Measurements from ENCODE around the gene NAT9.

Gene NAT9

DNA sequence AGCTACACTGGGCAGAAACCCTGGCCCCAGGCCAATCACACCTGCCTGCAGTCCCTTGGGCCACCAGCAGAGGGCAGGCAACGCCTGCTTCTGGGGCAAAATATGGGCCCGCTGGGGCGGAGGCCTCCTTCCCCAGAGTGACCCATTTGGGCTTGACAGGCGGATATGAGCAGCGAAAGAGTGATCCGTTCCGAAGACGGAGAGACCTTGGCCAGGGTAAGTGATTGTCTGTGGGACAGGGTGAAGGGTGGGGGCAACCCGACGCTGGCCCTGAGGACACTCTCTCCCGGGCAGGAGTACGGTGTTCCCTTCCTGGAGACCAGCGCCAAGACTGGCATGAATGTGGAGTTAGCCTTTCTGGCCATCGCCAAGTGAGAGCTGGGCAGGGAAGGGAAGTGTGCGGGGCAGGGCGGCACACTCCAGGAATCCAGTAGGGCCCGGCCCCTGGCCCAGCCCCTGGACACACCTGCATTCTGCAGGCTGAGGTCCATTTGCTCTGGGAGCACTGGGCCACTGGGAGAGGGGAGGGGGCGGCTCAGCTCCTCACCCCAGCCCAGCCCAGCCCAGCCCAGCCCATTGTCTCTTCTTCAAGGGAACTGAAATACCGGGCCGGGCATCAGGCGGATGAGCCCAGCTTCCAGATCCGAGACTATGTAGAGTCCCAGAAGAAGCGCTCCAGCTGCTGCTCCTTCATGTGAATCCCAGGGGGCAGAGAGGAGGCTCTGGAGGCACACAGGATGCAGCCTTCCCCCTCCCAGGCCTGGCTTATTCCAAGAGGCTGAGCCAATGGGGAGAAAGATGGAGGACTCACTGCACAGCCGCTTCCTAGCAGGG, 31.2 kb downstream of the NAT9 start:
- in situ Hi-C loops (cut with HindIII; ENCODE audit: low pct_ligation_motif_present, low sequenced_read_pairs), result no loop called here
- H3K27ac ChIP-seq, result no peak overlapping the region
- H3K36me3 ChIP-seq (replicated peaks), result no peaks in the 10 kb centered on the region
- no peak overlapping the region for H3K4me3 ChIP-seq (ENCODE audit: low read depth, low read length)
- H3K27me3 ChIP-seq (replicated peaks), result no peaks in the 10 kb centered on the region
- DNase-seq, result peak; percentile 66
- TF ChIP-seq, protein P1, sequence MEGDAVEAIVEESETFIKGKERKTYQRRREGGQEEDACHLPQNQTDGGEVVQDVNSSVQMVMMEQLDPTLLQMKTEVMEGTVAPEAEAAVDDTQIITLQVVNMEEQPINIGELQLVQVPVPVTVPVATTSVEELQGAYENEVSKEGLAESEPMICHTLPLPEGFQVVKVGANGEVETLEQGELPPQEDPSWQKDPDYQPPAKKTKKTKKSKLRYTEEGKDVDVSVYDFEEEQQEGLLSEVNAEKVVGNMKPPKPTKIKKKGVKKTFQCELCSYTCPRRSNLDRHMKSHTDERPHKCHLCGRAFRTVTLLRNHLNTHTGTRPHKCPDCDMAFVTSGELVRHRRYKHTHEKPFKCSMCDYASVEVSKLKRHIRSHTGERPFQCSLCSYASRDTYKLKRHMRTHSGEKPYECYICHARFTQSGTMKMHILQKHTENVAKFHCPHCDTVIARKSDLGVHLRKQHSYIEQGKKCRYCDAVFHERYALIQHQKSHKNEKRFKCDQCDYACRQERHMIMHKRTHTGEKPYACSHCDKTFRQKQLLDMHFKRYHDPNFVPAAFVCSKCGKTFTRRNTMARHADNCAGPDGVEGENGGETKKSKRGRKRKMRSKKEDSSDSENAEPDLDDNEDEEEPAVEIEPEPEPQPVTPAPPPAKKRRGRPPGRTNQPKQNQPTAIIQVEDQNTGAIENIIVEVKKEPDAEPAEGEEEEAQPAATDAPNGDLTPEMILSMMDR (IDR thresholded peaks at IDR 0.05; ENCODE audit: low read depth, low read length, missing control alignments), result peak; percentile 100

DNA sequence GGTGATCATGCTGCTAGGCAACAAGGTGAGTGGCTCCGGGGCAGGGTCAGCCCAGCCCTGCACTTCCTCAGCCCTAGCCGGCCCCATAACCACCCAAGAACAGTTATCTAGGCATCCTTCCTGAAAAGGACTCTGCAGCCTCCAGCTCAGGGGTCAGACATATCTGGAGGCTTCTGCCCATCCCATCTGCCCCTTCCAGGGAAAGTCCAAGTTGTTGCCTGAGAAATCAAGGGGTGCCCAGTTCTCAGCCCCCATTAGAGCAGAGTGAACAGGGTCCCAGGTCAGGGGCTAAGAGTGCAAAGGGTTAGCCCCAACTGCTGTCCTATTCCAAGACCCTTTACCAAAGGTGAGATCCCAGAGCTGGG, 31.8 kb downstream of the NAT9 start:
- no peak for DNase-seq
- H3K27ac ChIP-seq, result no peak overlapping the region
- TF ChIP-seq, protein P1 (IDR thresholded peaks at IDR 0.05; ENCODE audit: low read depth, low read length, missing control alignments), result no peak
- no peak overlapping the region for H3K4me3 ChIP-seq (ENCODE audit: low read depth, low read length)
- no peaks in the 10 kb centered on the region for H3K27me3 ChIP-seq (replicated peaks)
- no peaks in the 10 kb centered on the region for H3K36me3 ChIP-seq (replicated peaks)
- in situ Hi-C loops (cut with HindIII; ENCODE audit: low pct_ligation_motif_present, low sequenced_read_pairs), result no loop called here

DNA sequence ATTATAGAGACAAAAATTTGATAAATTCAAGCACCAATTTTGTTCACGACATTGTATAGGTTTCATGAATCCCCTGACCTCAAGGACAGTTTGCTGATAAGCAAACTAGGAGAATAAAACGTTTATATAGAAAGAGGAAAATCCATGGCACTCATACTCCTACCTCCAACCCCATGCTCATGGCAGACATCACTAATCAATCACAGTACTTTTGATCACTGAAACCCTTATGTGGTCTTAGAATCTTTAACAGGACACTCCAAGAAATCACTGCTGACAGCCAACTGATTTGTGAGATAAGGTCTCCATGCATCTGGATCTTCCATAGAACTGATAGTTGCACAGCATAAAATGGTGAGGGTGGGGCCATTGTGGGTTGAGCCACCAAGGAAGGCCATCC, 32.4 kb downstream of the NAT9 start:
- Histone ChIP-seq H3K27me3 (replicated peaks) (no peaks in the 10 kb centered on the region), H3K36me3 (replicated peaks) (no peaks in the 10 kb centered on the region), H3K27ac (no peak overlapping the region), H3K4me3 (ENCODE audit: low read depth, low read length) (no peak overlapping the region)
- no peak for DNase-seq
- in situ Hi-C loops (cut with HindIII; ENCODE audit: low pct_ligation_motif_present, low sequenced_read_pairs), result no loop called here
- TF ChIP-seq, protein P1 (IDR thresholded peaks at IDR 0.05; ENCODE audit: low read depth, low read length, missing control alignments), result no peak

DNA sequence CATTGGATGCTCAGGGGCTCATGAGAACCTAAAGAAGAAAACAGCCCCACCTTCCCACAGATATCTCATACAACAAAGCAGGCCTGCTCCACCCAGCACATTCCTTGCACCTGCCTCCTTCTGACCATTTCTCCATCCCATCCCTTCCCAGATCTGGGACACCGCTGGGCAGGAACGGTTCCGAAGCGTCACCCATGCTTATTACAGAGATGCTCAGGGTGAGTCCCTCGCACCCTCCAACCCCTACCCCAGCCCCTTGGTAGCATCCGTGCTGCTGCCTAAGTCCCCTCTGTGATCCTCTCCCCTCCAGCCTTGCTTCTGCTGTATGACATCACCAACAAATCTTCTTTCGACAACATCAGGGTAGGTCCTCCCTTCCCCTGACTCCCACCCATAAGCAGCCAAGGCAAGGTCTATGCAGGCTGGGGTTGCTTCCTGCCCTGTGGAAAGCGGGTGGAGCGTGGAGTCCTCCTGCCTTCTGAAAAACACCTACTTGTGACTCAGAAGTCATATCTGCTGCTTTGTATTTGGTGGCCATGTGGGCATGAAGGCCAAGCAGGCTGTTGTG, 33.1 kb downstream of the NAT9 start:
- H3K4me3 ChIP-seq (ENCODE audit: low read depth, low read length), result no peak overlapping the region
- no peak overlapping the region for H3K27ac ChIP-seq
- DNase-seq, result no peak
- in situ Hi-C loops (cut with HindIII; ENCODE audit: low pct_ligation_motif_present, low sequenced_read_pairs), result no loop called here
- TF ChIP-seq, protein P1 (IDR thresholded peaks at IDR 0.05; ENCODE audit: low read depth, low read length, missing control alignments), result no peak
- peaks cover under 1% of the 10 kb centered on the region for H3K27me3 ChIP-seq (replicated peaks)
- no peaks in the 10 kb centered on the region for H3K36me3 ChIP-seq (replicated peaks)

DNA sequence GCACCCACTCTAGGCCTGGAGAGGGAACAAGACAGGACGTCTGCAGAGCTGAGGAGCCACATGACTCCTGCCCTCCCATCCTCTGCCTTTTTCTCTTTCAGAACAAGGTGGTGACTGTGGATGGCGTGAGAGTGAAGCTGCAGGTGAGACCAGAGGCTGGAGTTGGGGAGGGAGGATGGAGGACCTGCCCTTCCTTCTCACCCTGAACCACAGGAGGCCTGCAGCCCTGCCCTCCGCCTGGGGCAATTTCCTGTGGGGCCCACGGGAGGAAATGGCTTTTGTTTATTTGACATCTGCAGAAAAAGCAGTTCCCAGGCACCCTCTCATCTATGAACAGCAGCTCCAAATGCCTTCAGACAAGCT, 34.0 kb downstream of the NAT9 start:
- DNase-seq, result no peak
- H3K4me3 ChIP-seq (ENCODE audit: low read depth, low read length), result no peak overlapping the region

More for the DNA sequence above, 34.0 kb downstream of the NAT9 start:
- TF ChIP-seq, protein P1 (IDR thresholded peaks at IDR 0.05; ENCODE audit: low read depth, low read length, missing control alignments), result no peak
- H3K27me3 ChIP-seq (replicated peaks), result peaks cover 10% of the 10 kb centered on the region
- H3K27ac ChIP-seq, result no peak overlapping the region
- no peaks in the 10 kb centered on the region for H3K36me3 ChIP-seq (replicated peaks)
- in situ Hi-C loops (cut with HindIII; ENCODE audit: low pct_ligation_motif_present, low sequenced_read_pairs), result no loop called here

Measured in brain microvascular endothelial cell (primary cell).